Measurements from ENCODE around the gene PCDHA4. TPM values are rescaled to one million over a fixed set of nuclear protein-coding genes. Genes with fewer than 3 reads are reported as not detected.

Gene PCDHA4
- total and polyA plus RNA-seq, 2 of the 13 experiments (the other 11 are each of a cell fraction or from before 2014, with no cell fraction given) = not detected

DNA sequence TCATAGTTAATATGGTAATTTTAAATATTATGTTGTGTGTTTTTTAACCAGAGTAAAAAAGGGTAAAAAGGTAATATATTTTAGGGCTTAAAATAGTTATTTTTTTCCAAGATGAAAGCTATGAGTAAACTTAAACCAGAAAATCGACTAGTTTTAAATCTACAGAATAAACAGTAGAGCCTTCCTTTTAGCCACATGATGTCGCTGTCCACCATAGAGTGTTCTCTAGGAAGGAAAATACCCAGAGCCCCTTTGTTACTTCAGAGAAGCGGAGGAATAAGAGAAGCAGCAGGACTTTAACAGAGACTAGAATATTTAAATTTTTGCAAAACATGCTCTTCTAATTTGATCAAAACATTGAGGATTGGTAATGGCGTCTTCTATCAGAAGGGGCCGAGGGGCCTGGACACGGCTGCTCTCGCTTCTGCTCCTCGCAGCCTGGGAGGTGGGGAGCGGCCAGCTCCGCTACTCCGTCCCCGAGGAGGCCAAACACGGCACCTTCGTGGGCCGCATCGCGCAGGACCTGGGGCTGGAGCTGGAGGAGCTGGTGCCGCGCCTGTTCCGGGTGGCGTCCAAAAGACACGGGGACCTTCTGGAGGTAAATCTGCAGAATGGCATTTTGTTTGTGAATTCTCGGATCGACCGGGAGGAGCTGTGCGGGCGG is 12.1 kb upstream of the PCDHA4 start, which contains the start of gene PCDHA2 (continued):
- no peak for TF ChIP-seq FOSL2 (CRISPR knock-in tag; IDR thresholded peaks at IDR 0.05)
- TF ChIP-seq, protein P1, sequence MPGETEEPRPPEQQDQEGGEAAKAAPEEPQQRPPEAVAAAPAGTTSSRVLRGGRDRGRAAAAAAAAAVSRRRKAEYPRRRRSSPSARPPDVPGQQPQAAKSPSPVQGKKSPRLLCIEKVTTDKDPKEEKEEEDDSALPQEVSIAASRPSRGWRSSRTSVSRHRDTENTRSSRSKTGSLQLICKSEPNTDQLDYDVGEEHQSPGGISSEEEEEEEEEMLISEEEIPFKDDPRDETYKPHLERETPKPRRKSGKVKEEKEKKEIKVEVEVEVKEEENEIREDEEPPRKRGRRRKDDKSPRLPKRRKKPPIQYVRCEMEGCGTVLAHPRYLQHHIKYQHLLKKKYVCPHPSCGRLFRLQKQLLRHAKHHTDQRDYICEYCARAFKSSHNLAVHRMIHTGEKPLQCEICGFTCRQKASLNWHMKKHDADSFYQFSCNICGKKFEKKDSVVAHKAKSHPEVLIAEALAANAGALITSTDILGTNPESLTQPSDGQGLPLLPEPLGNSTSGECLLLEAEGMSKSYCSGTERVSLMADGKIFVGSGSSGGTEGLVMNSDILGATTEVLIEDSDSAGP (CRISPR knock-in tag; IDR thresholded peaks at IDR 0.05; ENCODE audit: borderline replicate concordance) = no peak
- TF ChIP-seq, protein P2, sequence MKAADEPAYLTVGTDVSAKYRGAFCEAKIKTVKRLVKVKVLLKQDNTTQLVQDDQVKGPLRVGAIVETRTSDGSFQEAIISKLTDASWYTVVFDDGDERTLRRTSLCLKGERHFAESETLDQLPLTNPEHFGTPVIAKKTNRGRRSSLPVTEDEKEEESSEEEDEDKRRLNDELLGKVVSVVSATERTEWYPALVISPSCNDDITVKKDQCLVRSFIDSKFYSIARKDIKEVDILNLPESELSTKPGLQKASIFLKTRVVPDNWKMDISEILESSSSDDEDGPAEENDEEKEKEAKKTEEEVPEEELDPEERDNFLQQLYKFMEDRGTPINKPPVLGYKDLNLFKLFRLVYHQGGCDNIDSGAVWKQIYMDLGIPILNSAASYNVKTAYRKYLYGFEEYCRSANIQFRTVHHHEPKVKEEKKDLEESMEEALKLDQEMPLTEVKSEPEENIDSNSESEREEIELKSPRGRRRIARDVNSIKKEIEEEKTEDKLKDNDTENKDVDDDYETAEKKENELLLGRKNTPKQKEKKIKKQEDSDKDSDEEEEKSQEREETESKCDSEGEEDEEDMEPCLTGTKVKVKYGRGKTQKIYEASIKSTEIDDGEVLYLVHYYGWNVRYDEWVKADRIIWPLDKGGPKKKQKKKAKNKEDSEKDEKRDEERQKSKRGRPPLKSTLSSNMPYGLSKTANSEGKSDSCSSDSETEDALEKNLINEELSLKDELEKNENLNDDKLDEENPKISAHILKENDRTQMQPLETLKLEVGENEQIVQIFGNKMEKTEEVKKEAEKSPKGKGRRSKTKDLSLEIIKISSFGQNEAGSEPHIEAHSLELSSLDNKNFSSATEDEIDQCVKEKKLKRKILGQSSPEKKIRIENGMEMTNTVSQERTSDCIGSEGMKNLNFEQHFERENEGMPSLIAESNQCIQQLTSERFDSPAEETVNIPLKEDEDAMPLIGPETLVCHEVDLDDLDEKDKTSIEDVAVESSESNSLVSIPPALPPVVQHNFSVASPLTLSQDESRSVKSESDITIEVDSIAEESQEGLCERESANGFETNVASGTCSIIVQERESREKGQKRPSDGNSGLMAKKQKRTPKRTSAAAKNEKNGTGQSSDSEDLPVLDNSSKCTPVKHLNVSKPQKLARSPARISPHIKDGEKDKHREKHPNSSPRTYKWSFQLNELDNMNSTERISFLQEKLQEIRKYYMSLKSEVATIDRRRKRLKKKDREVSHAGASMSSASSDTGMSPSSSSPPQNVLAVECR (CRISPR knock-in tag; IDR thresholded peaks at IDR 0.05; ENCODE audit: borderline replicate concordance) = no peak
- TF ChIP-seq NR2F2 (IDR thresholded peaks at IDR 0.05; ENCODE audit: borderline replicate concordance, low read depth) = no peak
- no peak for TF ChIP-seq CBX2 (IDR thresholded peaks at IDR 0.05; ENCODE audit: low read depth, low read length)
- TF ChIP-seq CBX2 (CRISPR knock-in tag; IDR thresholded peaks at IDR 0.05; ENCODE audit: low read depth) = no peak
- no peak for TF ChIP-seq ZNF577 (CRISPR knock-in tag; IDR thresholded peaks at IDR 0.05; ENCODE audit: borderline replicate concordance, low read depth)
- no peak for TF ChIP-seq RXRB (CRISPR knock-in tag; IDR thresholded peaks at IDR 0.05; ENCODE audit: borderline replicate concordance)
- TF ChIP-seq, protein P3, sequence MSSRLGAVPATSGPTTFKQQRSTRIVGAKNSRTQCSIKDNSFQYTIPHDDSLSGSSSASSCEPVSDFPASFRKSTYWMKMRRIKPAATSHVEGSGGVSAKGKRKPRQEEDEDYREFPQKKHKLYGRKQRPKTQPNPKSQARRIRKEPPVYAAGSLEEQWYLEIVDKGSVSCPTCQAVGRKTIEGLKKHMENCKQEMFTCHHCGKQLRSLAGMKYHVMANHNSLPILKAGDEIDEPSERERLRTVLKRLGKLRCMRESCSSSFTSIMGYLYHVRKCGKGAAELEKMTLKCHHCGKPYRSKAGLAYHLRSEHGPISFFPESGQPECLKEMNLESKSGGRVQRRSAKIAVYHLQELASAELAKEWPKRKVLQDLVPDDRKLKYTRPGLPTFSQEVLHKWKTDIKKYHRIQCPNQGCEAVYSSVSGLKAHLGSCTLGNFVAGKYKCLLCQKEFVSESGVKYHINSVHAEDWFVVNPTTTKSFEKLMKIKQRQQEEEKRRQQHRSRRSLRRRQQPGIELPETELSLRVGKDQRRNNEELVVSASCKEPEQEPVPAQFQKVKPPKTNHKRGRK (CRISPR knock-in tag; IDR thresholded peaks at IDR 0.05) = no peak

Measured in HepG2 (cell line).